Lung (tissue), 12 donors: ENCODE results near the gene TDRD9. TPM values are rescaled to one million over a fixed set of nuclear protein-coding genes. Genes with fewer than 3 reads are reported as not detected.

Experiments used
- ATAC-seq: fragments of 200-7000 bp; cut with Tn5 transposase; one replicate; pipeline ENCODE4 v1.9.1; 2020; ENCODE audit warnings: moderate number of reproducible peaks; ENCODE audit not compliant: insufficient read depth, low FRiP score
- DNase-seq, 3 donors: peaks; one replicate each; pipeline ENCODE4 v3.0.0-alpha.2; 2013 to 2017
- H3K27ac ChIP-seq, 2 donors: one replicate each; pipeline ENCODE4 v1.5.1; 2013; ENCODE audit warnings: mild to moderate bottlenecking in 2 of 2, moderate library complexity in 2 of 2, control low read depth in 1 of 2, inconsistent platforms in 1 of 2, low read depth in 1 of 2, low read length in 1 of 2
- H3K27me3 ChIP-seq, 3 donors: one replicate each; pipeline ENCODE4 v1.5.1; 2013; ENCODE audit warnings: low read length in 2 of 3; ENCODE audit not compliant: control insufficient read depth in 3 of 3, insufficient read depth in 3 of 3
- H3K36me3 ChIP-seq, 4 donors: one replicate each; pipeline ENCODE4 v1.5.1; 2013; ENCODE audit warnings: low read length in 4 of 4, mild to moderate bottlenecking in 1 of 4, moderate library complexity in 1 of 4; ENCODE audit not compliant: control insufficient read depth in 4 of 4, insufficient read depth in 4 of 4
- H3K4me1 ChIP-seq, 5 donors: one replicate each; pipeline ENCODE4 v1.5.1; 2013; ENCODE audit warnings: low read length in 5 of 5, mild to moderate bottlenecking in 2 of 5, moderate library complexity in 1 of 5; ENCODE audit not compliant: control insufficient read depth in 5 of 5, insufficient read depth in 5 of 5
- H3K4me3 ChIP-seq: one replicate; pipeline ENCODE4 v1.5.1; 2013; ENCODE audit warnings: mild to moderate bottlenecking, control low read depth, moderate library complexity
- H3K9ac ChIP-seq, 2 donors: one replicate each; pipeline ENCODE4 v1.5.1; 2013; ENCODE audit warnings: low read length in 2 of 2, control low read depth in 1 of 2; ENCODE audit not compliant: insufficient read depth in 1 of 2
- H3K9me3 ChIP-seq, 4 donors: one replicate each; pipeline ENCODE4 v1.5.1; 2013; ENCODE audit warnings: low read length in 3 of 4, mild to moderate bottlenecking in 1 of 4, moderate library complexity in 1 of 4; ENCODE audit not compliant: control insufficient read depth in 4 of 4, insufficient read depth in 3 of 4
- WGBS, 2 donors: extraction: QIAGEN DNeasy Blood & Tissue Kit; methylation state at CpG; one replicate each; pipeline ENCODE4 v1.1.7; 2013; 5-methylcytosine and 5-hydroxymethylcytosine counted together
- polyA plus RNA-seq, 2 donors: library from polyadenylated mRNA; stranded (reverse); fragments of 200-250 nt; gene quantifications; one replicate each; pipeline ENCODE4 v1.2.1, GENCODE V29; 2013
- total RNA-seq, 2 donors: library from RNA; depleted of rRNA in 1 of 2; stranded (reverse); fragments of >200 nt in 1 of 2; gene quantifications; one replicate each; pipeline ENCODE4 v1.2.1, GENCODE V29; 2014 to 2021
- TF ChIP-seq, protein P1 (sequence below): IDR thresholded peaks from 2 replicates; pipeline ENCODE4 v1.5.1; 2012; ENCODE audit warnings: mild to moderate bottlenecking; ENCODE audit errors: control extremely low read depth, extremely low read depth
- donor health status: control.
- donor health status: control.
- donor health status: Bipolar disorder and iron deficiency.
- donor health status: healthy.
- donor health status: DM: yes; HTN: yes; CAD: no.

Gene TDRD9
- total and polyA plus RNA-seq, 4 donors = 2.3 to 8.6 (median 5.3) TPM

GRCh38 chr14:104078031-104078455 is 149.8 kb downstream of the TDRD9 start:
- ATAC-seq (peak; percentile 92), DNase-seq (peak; percentile 91 to 93 (median 93))
- TF ChIP-seq, protein P1, sequence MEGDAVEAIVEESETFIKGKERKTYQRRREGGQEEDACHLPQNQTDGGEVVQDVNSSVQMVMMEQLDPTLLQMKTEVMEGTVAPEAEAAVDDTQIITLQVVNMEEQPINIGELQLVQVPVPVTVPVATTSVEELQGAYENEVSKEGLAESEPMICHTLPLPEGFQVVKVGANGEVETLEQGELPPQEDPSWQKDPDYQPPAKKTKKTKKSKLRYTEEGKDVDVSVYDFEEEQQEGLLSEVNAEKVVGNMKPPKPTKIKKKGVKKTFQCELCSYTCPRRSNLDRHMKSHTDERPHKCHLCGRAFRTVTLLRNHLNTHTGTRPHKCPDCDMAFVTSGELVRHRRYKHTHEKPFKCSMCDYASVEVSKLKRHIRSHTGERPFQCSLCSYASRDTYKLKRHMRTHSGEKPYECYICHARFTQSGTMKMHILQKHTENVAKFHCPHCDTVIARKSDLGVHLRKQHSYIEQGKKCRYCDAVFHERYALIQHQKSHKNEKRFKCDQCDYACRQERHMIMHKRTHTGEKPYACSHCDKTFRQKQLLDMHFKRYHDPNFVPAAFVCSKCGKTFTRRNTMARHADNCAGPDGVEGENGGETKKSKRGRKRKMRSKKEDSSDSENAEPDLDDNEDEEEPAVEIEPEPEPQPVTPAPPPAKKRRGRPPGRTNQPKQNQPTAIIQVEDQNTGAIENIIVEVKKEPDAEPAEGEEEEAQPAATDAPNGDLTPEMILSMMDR = peak; percentile 99
- Histone ChIP-seq H3K4me3 (no peak overlapping the region), H3K27me3 (peaks cover 0 to 4% (median 0%) of the 10 kb centered on the region in 3 donors), H3K27ac (no peak overlapping the region), H3K4me1 (peaks cover 0 to 6% (median 0%) of the 10 kb centered on the region in 5 donors), H3K9ac (no peak overlapping the region), H3K36me3 (no peaks in the 10 kb centered on the region), H3K9me3 (peaks cover 0 to 5% (median 2%) of the 10 kb centered on the region in 4 donors)
- WGBS, 2 donors = 1% methylated on average over 7 of the region's 7 CpGs

- WGBS, 2 donors = 93% methylated on average over 23 of the region's 23 CpGs
- Histone ChIP-seq H3K27ac (no peak overlapping the region), H3K9me3 (no peaks in the 10 kb centered on the region), H3K4me1 (peaks cover 0 to 6% (median 4%) of the 10 kb centered on the region in 5 donors), H3K36me3 (no peaks in the 10 kb centered on the region), H3K9ac (no peak overlapping the region), H3K27me3 (peaks cover 0 to 5% (median 2%) of the 10 kb centered on the region in 3 donors), H3K4me3 (no peak overlapping the region)
- TF ChIP-seq, protein P1 = no peak
- ATAC-seq (no peak), DNase-seq (no peak)
Measured at GRCh38 chr14:104080376-104081260, 152.4 kb downstream of the TDRD9 start.

- peaks cover 0 to 5% (median 2%) of the 10 kb centered on the region in 3 donors for H3K27me3 ChIP-seq
- H3K4me1 ChIP-seq = peaks cover 0 to 10% (median 4%) of the 10 kb centered on the region in 5 donors
- no peak for ATAC-seq
- H3K9ac ChIP-seq = no peak overlapping the region
- H3K27ac ChIP-seq = no peak overlapping the region
- TF ChIP-seq, protein P1 = no peak
- no peak overlapping the region for H3K4me3 ChIP-seq
- H3K9me3 ChIP-seq = no peaks in the 10 kb centered on the region
- DNase-seq = peak in 1 of 3 donors; percentile 12
- WGBS, 2 donors = 80 to 90% methylated on average over 17 of the region's 17 CpGs
- H3K36me3 ChIP-seq = no peaks in the 10 kb centered on the region
Measured at GRCh38 chr14:104081261-104081835, 153.1 kb downstream of the TDRD9 start.
